ENCODE measurements around the gene IRAK2.

DNA sequence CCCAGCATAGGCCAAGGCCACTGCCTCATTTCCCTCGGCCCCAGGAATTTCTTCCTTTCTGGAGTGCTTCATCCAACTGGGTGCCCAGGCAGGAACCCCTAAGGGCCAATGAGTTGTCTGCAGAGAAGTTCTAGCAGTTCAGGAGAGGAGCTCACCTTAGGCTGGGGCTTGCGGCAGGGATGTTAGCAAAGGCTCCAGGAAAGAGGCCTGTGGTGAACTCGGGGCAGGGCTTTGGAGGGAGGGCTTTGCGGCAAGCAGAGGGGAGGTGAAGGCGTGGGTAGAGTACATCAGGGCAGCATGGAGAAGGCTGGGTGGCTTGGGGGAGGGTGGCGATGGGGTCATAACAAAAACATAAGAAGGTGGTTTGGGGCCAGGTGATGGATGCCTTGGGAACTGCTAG is 126.9 kb downstream of the IRAK2 start:
- TF ChIP-seq CTCF (IDR thresholded peaks at IDR 0.05) (no peak), POLR2A (IDR thresholded peaks at IDR 0.05) (no peak)
